Spleen (tissue), 7 donors: Measurements from ENCODE around the gene CACNB1.

Experiments used
- CTCF ChIP-seq, 11 experiments: fragments of 200-600 bp in 7 of 11; fragments of 450-650 bp in 4 of 11; sonication (generic) in 4 of 11; IDR thresholded peaks in 8 of 11; conservative IDR thresholded peaks in 3 of 11; 1 replicate in 7 of 11; 2 replicates in 4 of 11; pipeline versions ENCODE4 v1.4.0 to v1.8.0; 2016 to 2021; ENCODE audit warnings: antibody characterized with exemption in 11 of 11, inconsistent platforms in 4 of 11, mild to moderate bottlenecking in 1 of 11
- POLR2AphosphoS5 ChIP-seq, 3 donors: sonication (generic); formaldehyde crosslinking; IDR thresholded peaks; one replicate each; pipeline ENCODE4 v1.5.1; 2017; ENCODE audit warnings: antibody characterized with exemption in 3 of 3
- donor health status: DM: no; HTN: no; CAD: no; lungs with moderate emphysema.
- donor health status: DM: no; HTN: no; CAD: no.
- donor health status: DM: no; HTN: no; CAD: no.

- TF ChIP-seq CTCF (IDR thresholded peaks at IDR 0.05 in 8 of 11, conservative IDR thresholded peaks at IDR 0.05 in 3 of 11) (no peak), POLR2AphosphoS5 (IDR thresholded peaks at IDR 0.05) (no peak)
Observed at GRCh38 chr17:39191750-39192510, 5.5 kb downstream of the CACNB1 start.
